ENCODE measurements around the gene TBC1D5. TPM values are rescaled to one million over a fixed set of nuclear protein-coding genes. Genes with fewer than 3 reads are reported as not detected.

Gene TBC1D5
- total and polyA plus RNA-seq, 2 donors (not counting 1 experiment from before 2014, with no cell fraction given): 22.6 to 111 TPM

GRCh38 chr3:17678116-17678741, 64.2 kb downstream of the TBC1D5 start:
- ATAC-seq (ENCODE audit: low read depth) (no peak), DNase-seq (no peak)
- no peaks in the 10 kb centered on the region for H3K36me3 ChIP-seq (replicated peaks in 1 of 2; ENCODE audit: control extremely low read depth in 1 of 2, control insufficient read depth in 1 of 2, extremely low read depth in 1 of 2, insufficient read depth in 2 of 2, low read length in 1 of 2)
- ChIA-PET CTCF (no interaction called here), POLR2A (no interaction called here)
- H3K4me1 Mint-ChIP-seq: peaks cover 9% of the 10 kb centered on the region
- peaks cover 17% of the 10 kb centered on the region for H4K20me1 ChIP-seq (ENCODE audit: control insufficient read depth, insufficient read depth, low read length, poor library complexity, severe bottlenecking)
- no peak overlapping the region for H3K4me2 ChIP-seq (replicated peaks; ENCODE audit: low read depth, low read length, poor library complexity, severe bottlenecking)
- H3K9ac ChIP-seq (ENCODE audit: low read length): no peak overlapping the region
- no peaks in the 10 kb centered on the region for H3K27me3 Mint-ChIP-seq
- no peak overlapping the region for H3K27ac Mint-ChIP-seq
- H3K9me3 ChIP-seq (ENCODE audit: control extremely low read depth in 1 of 3, control insufficient read depth in 2 of 3, insufficient read depth in 1 of 3, low read length in 2 of 3): no peaks in the 10 kb centered on the region
- no peak overlapping the region for H3K4me3 ChIP-seq (ENCODE audit: control extremely low read depth in 1 of 5, extremely low read depth in 1 of 5, insufficient read depth in 1 of 5, low read depth in 2 of 5, low read length in 4 of 5)
- H2AFZ ChIP-seq (ENCODE audit: insufficient read depth, low read depth, low read length, poor library complexity, severe bottlenecking): no peak overlapping the region
- H3K27ac ChIP-seq (ENCODE audit: low read length in 2 of 2): no peak overlapping the region
- H3K27me3 ChIP-seq (replicated peaks in 1 of 4; ENCODE audit: control extremely low read depth in 1 of 4, control insufficient read depth in 3 of 4, insufficient read depth in 4 of 4, low read length in 3 of 4): no peaks in the 10 kb centered on the region
- H3K79me2 ChIP-seq (ENCODE audit: control insufficient read depth, insufficient read depth, low read length): peaks cover 42% of the 10 kb centered on the region
- H3K4me3 Mint-ChIP-seq: no peak overlapping the region
- no peaks in the 10 kb centered on the region for H3K9me3 Mint-ChIP-seq (ENCODE audit: insufficient read depth)
- no peaks in the 10 kb centered on the region for H3K4me1 ChIP-seq (ENCODE audit: control insufficient read depth in 2 of 2, insufficient read depth in 2 of 2, low read length in 2 of 2)
- intact Hi-C loops (cut with micrococcal nuclease): no loop called here
- TF ChIP-seq EZH2 (IDR thresholded peaks at IDR 0.05; ENCODE audit: borderline replicate concordance, insufficient read depth, low read depth, low read length, poor library complexity, severe bottlenecking): no peak
- TF ChIP-seq CTCF (IDR thresholded peaks at IDR 0.05): no peak

- no peak overlapping the region for H3K27ac Mint-ChIP-seq
- ATAC-seq (ENCODE audit: low read depth) (no peak), DNase-seq (no peak)
- H3K36me3 ChIP-seq (replicated peaks in 1 of 2; ENCODE audit: control extremely low read depth in 1 of 2, control insufficient read depth in 1 of 2, extremely low read depth in 1 of 2, insufficient read depth in 2 of 2, low read length in 1 of 2): no peaks in the 10 kb centered on the region
- H3K4me1 ChIP-seq (ENCODE audit: control insufficient read depth in 2 of 2, insufficient read depth in 2 of 2, low read length in 2 of 2): no peaks in the 10 kb centered on the region
- H3K9me3 ChIP-seq (ENCODE audit: control extremely low read depth in 1 of 3, control insufficient read depth in 2 of 3, insufficient read depth in 1 of 3, low read length in 2 of 3): peaks cover 0 to 5% (median 0%) of the 10 kb centered on the region in 3 donors
- no peaks in the 10 kb centered on the region for H3K9me3 Mint-ChIP-seq (ENCODE audit: insufficient read depth)
- no peaks in the 10 kb centered on the region for H3K27me3 Mint-ChIP-seq
- TF ChIP-seq EZH2 (IDR thresholded peaks at IDR 0.05; ENCODE audit: borderline replicate concordance, insufficient read depth, low read depth, low read length, poor library complexity, severe bottlenecking): no peak
- no peak for TF ChIP-seq CTCF (IDR thresholded peaks at IDR 0.05)
- ChIA-PET CTCF (no interaction called here), POLR2A (no interaction called here)
- H3K79me2 ChIP-seq (ENCODE audit: control insufficient read depth, insufficient read depth, low read length): peaks cover 34% of the 10 kb centered on the region
- no peak overlapping the region for H3K4me3 ChIP-seq (ENCODE audit: control extremely low read depth in 1 of 5, extremely low read depth in 1 of 5, insufficient read depth in 1 of 5, low read depth in 2 of 5, low read length in 4 of 5)
- WGBS (ENCODE audit: insufficient coverage): 100% methylated on average over 1 of the region's 2 CpGs
- no peak overlapping the region for H3K27ac ChIP-seq (ENCODE audit: low read length in 2 of 2)
- H3K4me2 ChIP-seq (replicated peaks; ENCODE audit: low read depth, low read length, poor library complexity, severe bottlenecking): no peak overlapping the region
- H3K4me3 Mint-ChIP-seq: no peak overlapping the region
- H3K4me1 Mint-ChIP-seq: peaks cover 4% of the 10 kb centered on the region
- H3K9ac ChIP-seq (ENCODE audit: low read length): no peak overlapping the region
- intact Hi-C loops (cut with micrococcal nuclease): no loop called here
- peaks cover 9% of the 10 kb centered on the region for H4K20me1 ChIP-seq (ENCODE audit: control insufficient read depth, insufficient read depth, low read length, poor library complexity, severe bottlenecking)
- no peaks in the 10 kb centered on the region for H3K27me3 ChIP-seq (replicated peaks in 1 of 4; ENCODE audit: control extremely low read depth in 1 of 4, control insufficient read depth in 3 of 4, insufficient read depth in 4 of 4, low read length in 3 of 4)
- H2AFZ ChIP-seq (ENCODE audit: insufficient read depth, low read depth, low read length, poor library complexity, severe bottlenecking): no peak overlapping the region
These were observed 68.2 kb downstream of the TBC1D5 start for GRCh38 chr3:17674082-17674686.

All from B cell (primary cell).